K562 (cell line): ENCODE results near the gene MED19. TPM values are rescaled to one million over a fixed set of nuclear protein-coding genes. Genes with fewer than 3 reads are reported as not detected.
A peak's percentile ranks its signal among the peaks of the same experiment; 100 is the strongest.

Experiments
- ARID4B ChIP-seq: sonication (generic); formaldehyde crosslinking; IDR thresholded peaks from 2 replicates; pipeline ENCODE4 v1.8.0; 2022; ENCODE audit warnings: mild to moderate bottlenecking, missing genetic modification reagents
- ELF2 ChIP-seq: fragments of 250-450 bp; sonication (Bioruptor Pico); IDR thresholded peaks from 2 replicates; pipeline ENCODE4 v1.5.0; 2021; ENCODE audit warnings: mild to moderate bottlenecking
- MCM2 ChIP-seq: fragments of 450-650 bp; IDR thresholded peaks from 2 replicates; pipeline ENCODE4 v1.6.1; 2017; ENCODE audit warnings: low read depth, mild to moderate bottlenecking
- PHF20 ChIP-seq: fragments of 450-650 bp; IDR thresholded peaks from 2 replicates; pipeline ENCODE4 v1.6.1; 2018; ENCODE audit not compliant: partially characterized antibody
- RHOXF2B ChIP-seq: fragments of 250-450 bp; sonication (Bioruptor Pico); conservative IDR thresholded peaks from 2 replicates; pipeline ENCODE4 v1.5.1; 2021
- ZBTB8A ChIP-seq: fragments of 450-650 bp; IDR thresholded peaks from 2 replicates; pipeline ENCODE4 v1.6.1; 2018; ENCODE audit warnings: mild to moderate bottlenecking, moderate library complexity; ENCODE audit not compliant: partially characterized antibody
- ZNF592 ChIP-seq: fragments of 450-650 bp; IDR thresholded peaks from 2 replicates; pipeline ENCODE4 v1.6.1; 2017; ENCODE audit warnings: antibody characterized with exemption, mild to moderate bottlenecking
- ZNF609 ChIP-seq: sonication (generic); formaldehyde crosslinking; IDR thresholded peaks from 2 replicates; pipeline ENCODE4 v1.8.1; 2023; ENCODE audit warnings: missing genetic modification reagents, mild to moderate bottlenecking, borderline replicate concordance
- polyA plus RNA-seq, 8 experiments: library from polyadenylated mRNA; depleted of rRNA in 4 of 8; stranded (reverse) in 5 of 8; unstranded in 3 of 8; fragments of >200 nt; fragmentation: Nextera tagmentation in 2 of 8; fragmentation: Illumina TruSeq in 1 of 8; extraction: Ambion mirVana in 2 of 8; extraction: Trizol in 1 of 8; gene quantifications; 2 replicates each; pipeline versions ENCODE4 v1.2.1 to v1.2.3, GENCODE V29; 2011 to 2014; ENCODE audit warnings: inconsistent platforms in 1 of 8, missing spikeins in 1 of 8
- total RNA-seq, 7 experiments: library from RNA; depleted of rRNA in 6 of 7; stranded (reverse); fragments of >200 nt in 6 of 7; fragmentation: Illumina TruSeq in 2 of 7; extraction: Trizol in 2 of 7; gene quantifications; 2 replicates each; pipeline versions ENCODE4 v1.2.1 to v1.2.3, GENCODE V29; 2011 to 2021; ENCODE audit warnings: low replicate concordance in 1 of 7

MED19 gene
- total and polyA plus RNA-seq, 9 of the 15 experiments (the other 6 are each of a cell fraction or from before 2014, with no cell fraction given): 7.3 to 23.5 (median 15.0) TPM

- peak; percentile 86 for TF ChIP-seq ARID4B (CRISPR knock-in tag)
- TF ChIP-seq ZNF609 (CRISPR knock-in tag): no peak
- no peak for TF ChIP-seq MCM2
- TF ChIP-seq ZNF592: no peak
- peak; percentile 88 for TF ChIP-seq ELF2 (CRISPR knock-in tag)
- no peak for TF ChIP-seq RHOXF2B
- TF ChIP-seq ZBTB8A: no peak
- TF ChIP-seq PHF20: peak; percentile 71
Observed at GRCh38 chr11:57657194-57658022, 54.6 kb downstream of the MED19 start, which contains the start of gene CLP1 (continued).
